ENCODE measurements around the gene OBSL1. TPM values are rescaled to one million over a fixed set of nuclear protein-coding genes. Genes with fewer than 3 reads are reported as not detected.

OBSL1 gene
- total RNA-seq, 1 donor from 2014 or later = 208 TPM

- Histone ChIP-seq H3K9me3 (replicated peaks) (no peaks in the 10 kb centered on the region), H3K27ac (replicated peaks) (peak overlapping the region; percentile 47), H3K36me3 (no peaks in the 10 kb centered on the region), H3K4me3 (peak overlapping the region; percentile 32), H3K4me1 (peaks cover 35% of the 10 kb centered on the region), H3K27me3 (ENCODE audit: low read depth) (peaks cover 98% of the 10 kb centered on the region)
- intact Hi-C loops (cut with micrococcal nuclease) = loop anchor here (10.0 kb wide), 1 partner anchor 66 kb away; no protein-coding TSS in a partner anchor
- no peak for DNase-seq
- TF ChIP-seq CTCF (IDR thresholded peaks at IDR 0.05; ENCODE audit: borderline replicate concordance) = peak; percentile 68
Measured at GRCh38 chr2:219521066-219521880, 50.1 kb downstream of the OBSL1 start.

- Histone ChIP-seq H3K4me1 (peaks cover 27% of the 10 kb centered on the region), H3K36me3 (no peaks in the 10 kb centered on the region), H3K27me3 (ENCODE audit: low read depth) (peaks cover 98% of the 10 kb centered on the region), H3K27ac (replicated peaks) (no peak overlapping the region), H3K4me3 (no peak overlapping the region), H3K9me3 (replicated peaks) (no peaks in the 10 kb centered on the region)
- no peak for TF ChIP-seq CTCF (IDR thresholded peaks at IDR 0.05; ENCODE audit: borderline replicate concordance)
- intact Hi-C loops (cut with micrococcal nuclease) = loop anchor here (10.0 kb wide), 1 partner anchor 65 kb away; no protein-coding TSS in a partner anchor
- DNase-seq = no peak
Measured at GRCh38 chr2:219520079-219520478, 51.3 kb downstream of the OBSL1 start.

GRCh38 chr2:219519526-219519916 is 51.8 kb downstream of the OBSL1 start:
- TF ChIP-seq CTCF (IDR thresholded peaks at IDR 0.05; ENCODE audit: borderline replicate concordance) = no peak
- H3K9me3 ChIP-seq (replicated peaks) = no peaks in the 10 kb centered on the region
- H3K27me3 ChIP-seq (ENCODE audit: low read depth) = peaks cover 98% of the 10 kb centered on the region
- no peaks in the 10 kb centered on the region for H3K36me3 ChIP-seq
- intact Hi-C loops (cut with micrococcal nuclease) = no loop called here
- H3K4me1 ChIP-seq = peaks cover 30% of the 10 kb centered on the region
- no peak overlapping the region for H3K4me3 ChIP-seq
- no peak for DNase-seq
- H3K27ac ChIP-seq (replicated peaks) = no peak overlapping the region

GRCh38 chr2:219517954-219518778 is 53.2 kb downstream of the OBSL1 start:
- intact Hi-C loops (cut with micrococcal nuclease) = no loop called here
- no peak for TF ChIP-seq CTCF (IDR thresholded peaks at IDR 0.05; ENCODE audit: borderline replicate concordance)
- Histone ChIP-seq H3K27me3 (ENCODE audit: low read depth) (peaks cover 98% of the 10 kb centered on the region), H3K36me3 (no peaks in the 10 kb centered on the region), H3K4me3 (no peak overlapping the region), H3K4me1 (peaks cover 36% of the 10 kb centered on the region), H3K9me3 (replicated peaks) (no peaks in the 10 kb centered on the region), H3K27ac (replicated peaks) (no peak overlapping the region)
- DNase-seq = no peak

- no peak for DNase-seq
- no peak overlapping the region for H3K27ac ChIP-seq (replicated peaks)
- intact Hi-C loops (cut with micrococcal nuclease) = no loop called here
- TF ChIP-seq CTCF (IDR thresholded peaks at IDR 0.05; ENCODE audit: borderline replicate concordance) = no peak
- no peaks in the 10 kb centered on the region for H3K36me3 ChIP-seq
- H3K4me1 ChIP-seq = peaks cover 23% of the 10 kb centered on the region
- H3K9me3 ChIP-seq (replicated peaks) = no peaks in the 10 kb centered on the region
- no peak overlapping the region for H3K4me3 ChIP-seq
- peaks cover 98% of the 10 kb centered on the region for H3K27me3 ChIP-seq (ENCODE audit: low read depth)
Measured at GRCh38 chr2:219516888-219517287, 54.5 kb downstream of the OBSL1 start.
